Left ventricle myocardium superior (tissue), 1 donor: ENCODE results near the gene KCNA10. TPM values are rescaled to one million over a fixed set of nuclear protein-coding genes. Genes with fewer than 3 reads are reported as not detected.

Source experiments
- ATAC-seq: fragments of 200-7000 bp; cut with Tn5 transposase; one replicate; pipeline ENCODE4 v1.9.1; 2020; ENCODE audit warnings: mild to moderate bottlenecking, moderate library complexity
- DNase-seq: peaks from one replicate; pipeline ENCODE4 v3.0.0-alpha.2; 2020
- intact Hi-C: fragments of 100-400 bp; cut with micrococcal nuclease; formaldehyde crosslinking; loops from one replicate; pipeline ENCODE4 v1.11.0; 2022
- total RNA-seq: library from RNA; stranded (reverse); fragmentation: NEBNext Ultra II Directional; extraction: Animal tissue kit (Norgen Biotek cat#: 25700); gene quantifications from one replicate; pipeline ENCODE4 v1.2.1, GENCODE V29; 2021
- donor health status: DM: no; HTN: yes; CAD: no; lungs with severe emphysema.

KCNA10 gene
- total RNA-seq, 1 donor from 2014 or later: not detected

GRCh38 chr1:110485725-110486124, 33.2 kb downstream of the KCNA10 start:
- ATAC-seq (peak; percentile 80), DNase-seq (peak; percentile 45)
- intact Hi-C loops: no loop called here

GRCh38 chr1:110484801-110485200, 34.2 kb downstream of the KCNA10 start:
- intact Hi-C loops: no loop called here
- no peak for ATAC-seq
- DNase-seq: no peak

- DNase-seq (no peak), ATAC-seq (no peak)
- intact Hi-C loops: no loop called here
Observed at GRCh38 chr1:110483308-110483685, 35.7 kb downstream of the KCNA10 start.

- intact Hi-C loops: no loop called here
Observed at GRCh38 chr1:110482662-110483307, 36.2 kb downstream of the KCNA10 start.

GRCh38 chr1:110481968-110482623, 36.9 kb downstream of the KCNA10 start:
- ATAC-seq: peak; percentile 29
- intact Hi-C loops: no loop called here

More at GRCh38 chr1:110482662-110483307, 36.2 kb downstream of the KCNA10 start:
- no peak for ATAC-seq
- DNase-seq: no peak

GRCh38 chr1:110480356-110481096, 38.4 kb downstream of the KCNA10 start:
- intact Hi-C loops: no loop called here
- DNase-seq (no peak), ATAC-seq (peak; percentile 20)

More at GRCh38 chr1:110481968-110482623, 36.9 kb downstream of the KCNA10 start:
- no peak for DNase-seq

GRCh38 chr1:110478886-110479285, 40.1 kb downstream of the KCNA10 start:
- DNase-seq: no peak
- intact Hi-C loops: no loop called here
- no peak for ATAC-seq

GRCh38 chr1:110477967-110478640, 40.9 kb downstream of the KCNA10 start:
- ATAC-seq (no peak), DNase-seq (no peak)
- intact Hi-C loops: no loop called here

GRCh38 chr1:110477445-110477957, 41.5 kb downstream of the KCNA10 start:
- peak; percentile 42 for ATAC-seq
- DNase-seq: no peak
- intact Hi-C loops: no loop called here

- DNase-seq (no peak), ATAC-seq (peak; percentile 74)
- intact Hi-C loops: no loop called here
Observed at GRCh38 chr1:110477041-110477440, 41.9 kb downstream of the KCNA10 start.

GRCh38 chr1:110476028-110476765, 42.8 kb downstream of the KCNA10 start:
- ATAC-seq: no peak
- intact Hi-C loops: no loop called here
- no peak for DNase-seq

- intact Hi-C loops: no loop called here
Observed at GRCh38 chr1:110475362-110476027, 43.5 kb downstream of the KCNA10 start.

GRCh38 chr1:110474444-110474843, 44.5 kb downstream of the KCNA10 start:
- ATAC-seq (no peak), DNase-seq (no peak)
- intact Hi-C loops: no loop called here

More at GRCh38 chr1:110475362-110476027, 43.5 kb downstream of the KCNA10 start:
- DNase-seq: no peak
- ATAC-seq: no peak

GRCh38 chr1:110472546-110472945, 46.4 kb downstream of the KCNA10 start:
- DNase-seq (no peak), ATAC-seq (no peak)
- intact Hi-C loops: no loop called here

- DNase-seq (no peak), ATAC-seq (no peak)
- intact Hi-C loops: no loop called here
Observed at GRCh38 chr1:110471131-110471530, 47.8 kb downstream of the KCNA10 start.
